ENCODE results near the gene PROZ. TPM values are rescaled to one million over a fixed set of nuclear protein-coding genes. Genes with fewer than 3 reads are reported as not detected.

Gene PROZ, protein sequence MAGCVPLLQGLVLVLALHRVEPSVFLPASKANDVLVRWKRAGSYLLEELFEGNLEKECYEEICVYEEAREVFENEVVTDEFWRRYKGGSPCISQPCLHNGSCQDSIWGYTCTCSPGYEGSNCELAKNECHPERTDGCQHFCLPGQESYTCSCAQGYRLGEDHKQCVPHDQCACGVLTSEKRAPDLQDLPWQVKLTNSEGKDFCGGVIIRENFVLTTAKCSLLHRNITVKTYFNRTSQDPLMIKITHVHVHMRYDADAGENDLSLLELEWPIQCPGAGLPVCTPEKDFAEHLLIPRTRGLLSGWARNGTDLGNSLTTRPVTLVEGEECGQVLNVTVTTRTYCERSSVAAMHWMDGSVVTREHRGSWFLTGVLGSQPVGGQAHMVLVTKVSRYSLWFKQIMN
- total RNA-seq: under 1 TPM in 1 of 3 donors, not detected in 2; 0.82 TPM
- not detected for total RNA-seq (2013)

DNA sequence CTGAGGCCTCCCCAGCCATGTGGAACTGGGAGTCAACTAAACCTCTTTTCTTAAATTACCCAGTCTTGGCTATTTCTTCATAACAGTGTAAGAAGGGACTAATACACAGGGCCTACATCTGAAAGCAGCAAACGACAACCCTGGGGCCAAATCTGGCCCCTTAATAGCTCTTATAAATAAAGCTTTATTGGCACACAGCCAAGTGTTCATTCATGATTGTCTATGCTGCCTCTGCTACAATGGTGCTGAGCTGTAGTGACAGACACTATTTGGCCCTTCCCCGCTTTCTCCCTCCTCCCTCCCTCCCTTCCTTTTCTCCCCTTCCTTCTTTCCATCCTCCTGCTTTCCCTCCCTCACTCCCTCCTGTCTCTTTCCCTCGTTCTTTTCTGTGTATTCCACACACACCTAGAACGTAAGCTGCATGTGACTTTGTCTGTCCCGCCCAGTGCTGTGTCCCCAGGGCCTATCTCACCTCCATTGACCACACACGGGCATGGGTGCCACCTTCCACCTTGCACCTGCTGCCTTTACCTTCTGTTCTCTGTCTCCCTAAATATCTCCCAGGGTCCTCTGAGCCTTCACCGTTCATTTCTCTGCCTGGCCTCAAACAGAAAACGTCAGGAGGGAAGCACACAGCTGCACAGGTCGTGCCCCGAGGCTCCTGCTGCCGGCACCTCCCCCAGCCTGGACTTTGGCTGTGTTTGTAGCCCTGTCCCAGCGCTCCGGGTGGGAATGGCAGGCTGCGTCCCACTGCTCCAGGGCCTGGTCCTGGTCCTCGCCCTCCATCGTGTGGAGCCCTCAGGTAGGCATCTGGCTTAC, at the start of gene PROZ:
TSS of gene PROZ (plus strand) at position 720 of the 819 bp plus-strand sequence. CDS start at position 733, 13 bp downstream.
- ATAC-seq (no peak), DNase-seq (peak in 1 of 2 donors; percentile 4)
- Histone ChIP-seq H3K4me3 (ENCODE audit: low read length) (no peak within 1 kb of the TSS), H3K36me3 (ENCODE audit: control insufficient read depth, insufficient read depth, low read length) (no peaks in the 10 kb centered on the region), H3K9me3 (ENCODE audit: control insufficient read depth, insufficient read depth, low read length) (no peaks in the 10 kb centered on the region), H3K4me1 (ENCODE audit: control insufficient read depth, insufficient read depth, low read length) (peaks cover 29% of the 10 kb centered on the region), H3K27ac (ENCODE audit: low read length) (no peak within 1 kb of the TSS), H3K27me3 (ENCODE audit: control insufficient read depth, insufficient read depth, low read length) (no peaks in the 10 kb centered on the region)
- TF ChIP-seq, protein P1, sequence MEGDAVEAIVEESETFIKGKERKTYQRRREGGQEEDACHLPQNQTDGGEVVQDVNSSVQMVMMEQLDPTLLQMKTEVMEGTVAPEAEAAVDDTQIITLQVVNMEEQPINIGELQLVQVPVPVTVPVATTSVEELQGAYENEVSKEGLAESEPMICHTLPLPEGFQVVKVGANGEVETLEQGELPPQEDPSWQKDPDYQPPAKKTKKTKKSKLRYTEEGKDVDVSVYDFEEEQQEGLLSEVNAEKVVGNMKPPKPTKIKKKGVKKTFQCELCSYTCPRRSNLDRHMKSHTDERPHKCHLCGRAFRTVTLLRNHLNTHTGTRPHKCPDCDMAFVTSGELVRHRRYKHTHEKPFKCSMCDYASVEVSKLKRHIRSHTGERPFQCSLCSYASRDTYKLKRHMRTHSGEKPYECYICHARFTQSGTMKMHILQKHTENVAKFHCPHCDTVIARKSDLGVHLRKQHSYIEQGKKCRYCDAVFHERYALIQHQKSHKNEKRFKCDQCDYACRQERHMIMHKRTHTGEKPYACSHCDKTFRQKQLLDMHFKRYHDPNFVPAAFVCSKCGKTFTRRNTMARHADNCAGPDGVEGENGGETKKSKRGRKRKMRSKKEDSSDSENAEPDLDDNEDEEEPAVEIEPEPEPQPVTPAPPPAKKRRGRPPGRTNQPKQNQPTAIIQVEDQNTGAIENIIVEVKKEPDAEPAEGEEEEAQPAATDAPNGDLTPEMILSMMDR (IDR thresholded peaks at IDR 0.05): no peak
- Mint-ChIP-seq H3K4me3 (no peak within 1 kb of the TSS), H3K4me1 (peaks cover 14 to 18% of the 10 kb centered on the region in 2 donors), H3K27me3 (ENCODE audit: low read depth in 2 of 2) (peaks cover 0 to 9% of the 10 kb centered on the region in 2 donors), H3K27ac (no peak within 1 kb of the TSS), H3K36me3 (no peaks in the 10 kb centered on the region), H3K9me3 (no peaks in the 10 kb centered on the region)
- intact Hi-C loops (cut with micrococcal nuclease): no loop called here
- 84% methylated on average over 16 of the region's 16 CpGs for WGBS (ENCODE audit: insufficient coverage)

DNA sequence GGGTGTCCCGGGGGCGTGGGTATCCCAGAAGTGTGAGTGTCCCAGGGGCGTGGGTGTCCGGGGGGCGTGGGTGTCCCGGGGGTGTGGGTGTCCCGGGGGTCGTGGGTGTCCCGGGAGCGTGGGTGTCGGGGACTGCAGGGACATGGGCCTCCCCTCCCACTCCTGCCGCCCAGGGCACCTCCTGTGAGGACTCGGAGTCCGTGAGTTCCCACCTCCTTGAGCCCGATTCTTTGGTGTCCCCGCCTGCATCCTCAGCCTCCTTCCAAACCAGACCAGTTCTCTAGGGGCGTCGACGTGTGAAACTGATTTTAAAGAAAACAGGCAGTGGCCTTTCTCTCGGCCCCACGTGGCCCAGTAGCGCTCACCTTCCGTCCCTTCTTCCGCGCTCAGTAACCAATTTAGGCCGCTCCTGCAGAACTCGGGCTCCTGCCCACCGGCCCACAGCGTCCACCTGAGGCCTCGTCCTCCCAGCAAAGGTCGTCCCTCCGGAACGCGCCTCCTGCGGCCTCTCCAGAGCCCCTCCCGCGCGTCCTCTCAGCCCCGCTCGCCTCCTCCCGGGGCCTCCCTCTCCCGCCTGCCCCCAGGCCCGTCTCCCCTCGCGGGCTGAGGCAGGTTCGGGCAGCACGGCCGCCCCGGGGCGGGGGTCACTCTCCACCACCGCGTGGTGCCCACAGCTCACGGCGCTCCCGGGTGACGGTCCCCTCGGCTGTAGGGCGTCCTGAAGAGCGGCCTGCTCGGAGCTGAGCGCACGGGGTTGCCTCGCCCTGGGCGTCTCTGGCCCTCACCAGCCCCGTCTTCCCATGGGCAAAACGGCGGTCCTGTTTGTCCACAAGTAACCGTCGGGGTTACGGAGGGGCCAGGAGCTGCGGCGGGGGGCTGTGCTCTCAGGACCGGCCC, 49.0 kb upstream of the PROZ start:
- Mint-ChIP-seq H3K4me1 (no peaks in the 10 kb centered on the region), H3K36me3 (no peaks in the 10 kb centered on the region), H3K27ac (no peak overlapping the region), H3K27me3 (ENCODE audit: low read depth in 2 of 2) (no peaks in the 10 kb centered on the region), H3K9me3 (no peaks in the 10 kb centered on the region), H3K4me3 (peak overlapping the region; percentile 62)
- ATAC-seq: peak in 1 of 3 donors; percentile 27
- no peak for DNase-seq
- intact Hi-C loops (cut with micrococcal nuclease): no loop called here
- WGBS (ENCODE audit: insufficient coverage): 37% methylated on average over 73 of the region's 73 CpGs
- TF ChIP-seq, protein P1 (IDR thresholded peaks at IDR 0.05): no peak
- H3K4me1 ChIP-seq (ENCODE audit: control insufficient read depth, insufficient read depth, low read length): peaks cover 12% of the 10 kb centered on the region
- no peaks in the 10 kb centered on the region for H3K36me3 ChIP-seq (ENCODE audit: control insufficient read depth, insufficient read depth, low read length)
- H3K9me3 ChIP-seq (ENCODE audit: control insufficient read depth, insufficient read depth, low read length): no peaks in the 10 kb centered on the region
- H3K4me3 ChIP-seq (ENCODE audit: low read length): no peak overlapping the region
- no peak overlapping the region for H3K27ac ChIP-seq (ENCODE audit: low read length)
- peaks cover 10% of the 10 kb centered on the region for H3K27me3 ChIP-seq (ENCODE audit: control insufficient read depth, insufficient read depth, low read length)

DNA sequence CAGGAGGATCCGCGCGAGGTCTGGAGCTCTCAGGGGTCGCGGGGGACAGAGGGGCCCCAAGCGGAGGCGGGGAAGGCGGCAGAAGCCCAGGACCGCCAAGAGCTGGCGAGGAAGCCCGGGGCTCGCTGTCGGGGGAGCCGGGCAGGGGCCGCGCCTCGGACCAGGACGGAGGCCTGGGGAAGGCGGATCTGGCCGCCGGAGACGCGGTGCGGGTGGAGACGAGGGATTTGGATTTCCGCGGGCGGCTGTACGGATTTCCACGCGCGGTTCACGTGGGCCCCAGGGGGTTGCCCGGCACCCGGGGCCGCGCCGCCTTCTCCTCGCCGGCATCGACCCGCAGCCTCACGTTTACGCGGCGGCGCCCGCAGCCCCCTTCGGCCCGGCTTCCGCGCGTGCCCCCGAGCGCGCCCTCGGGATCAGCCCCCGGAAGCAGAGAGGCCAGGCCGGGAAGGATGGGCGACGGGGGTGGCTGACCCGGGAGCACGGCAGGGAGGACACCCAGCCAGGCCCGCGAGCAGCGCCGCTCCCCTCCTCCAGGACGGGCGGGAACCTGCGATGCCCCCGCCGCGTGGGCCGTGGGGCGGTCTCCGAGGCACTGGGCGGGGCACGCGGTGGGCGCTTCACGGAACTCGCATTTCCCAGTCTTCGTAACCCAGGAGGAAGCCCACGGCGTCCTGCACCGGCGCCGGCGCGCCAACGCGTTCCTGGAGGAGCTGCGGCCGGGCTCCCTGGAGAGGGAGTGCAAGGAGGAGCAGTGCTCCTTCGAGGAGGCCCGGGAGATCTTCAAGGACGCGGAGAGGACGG, 48.2 kb upstream of the PROZ start:
- Mint-ChIP-seq H3K27ac (no peak overlapping the region), H3K4me3 (peak overlapping the region; percentile 78), H3K9me3 (no peaks in the 10 kb centered on the region), H3K4me1 (no peaks in the 10 kb centered on the region), H3K27me3 (ENCODE audit: low read depth in 2 of 2) (no peaks in the 10 kb centered on the region), H3K36me3 (no peaks in the 10 kb centered on the region)
- DNase-seq: peak in 1 of 2 donors; percentile 45
- Histone ChIP-seq H3K9me3 (ENCODE audit: control insufficient read depth, insufficient read depth, low read length) (no peaks in the 10 kb centered on the region), H3K4me1 (ENCODE audit: control insufficient read depth, insufficient read depth, low read length) (peaks cover 12% of the 10 kb centered on the region), H3K27me3 (ENCODE audit: control insufficient read depth, insufficient read depth, low read length) (peaks cover 10% of the 10 kb centered on the region), H3K4me3 (ENCODE audit: low read length) (peak overlapping the region; percentile 39), H3K27ac (ENCODE audit: low read length) (no peak overlapping the region), H3K36me3 (ENCODE audit: control insufficient read depth, insufficient read depth, low read length) (no peaks in the 10 kb centered on the region)
- ATAC-seq: peak; percentile 21 to 69 (median 47)
- WGBS (ENCODE audit: insufficient coverage): 4% methylated on average over 99 of the region's 99 CpGs
- TF ChIP-seq, protein P1 (IDR thresholded peaks at IDR 0.05): no peak
- intact Hi-C loops (cut with micrococcal nuclease): no loop called here
